ENCODE results near the gene TBX21.

TBX21 gene

DNA sequence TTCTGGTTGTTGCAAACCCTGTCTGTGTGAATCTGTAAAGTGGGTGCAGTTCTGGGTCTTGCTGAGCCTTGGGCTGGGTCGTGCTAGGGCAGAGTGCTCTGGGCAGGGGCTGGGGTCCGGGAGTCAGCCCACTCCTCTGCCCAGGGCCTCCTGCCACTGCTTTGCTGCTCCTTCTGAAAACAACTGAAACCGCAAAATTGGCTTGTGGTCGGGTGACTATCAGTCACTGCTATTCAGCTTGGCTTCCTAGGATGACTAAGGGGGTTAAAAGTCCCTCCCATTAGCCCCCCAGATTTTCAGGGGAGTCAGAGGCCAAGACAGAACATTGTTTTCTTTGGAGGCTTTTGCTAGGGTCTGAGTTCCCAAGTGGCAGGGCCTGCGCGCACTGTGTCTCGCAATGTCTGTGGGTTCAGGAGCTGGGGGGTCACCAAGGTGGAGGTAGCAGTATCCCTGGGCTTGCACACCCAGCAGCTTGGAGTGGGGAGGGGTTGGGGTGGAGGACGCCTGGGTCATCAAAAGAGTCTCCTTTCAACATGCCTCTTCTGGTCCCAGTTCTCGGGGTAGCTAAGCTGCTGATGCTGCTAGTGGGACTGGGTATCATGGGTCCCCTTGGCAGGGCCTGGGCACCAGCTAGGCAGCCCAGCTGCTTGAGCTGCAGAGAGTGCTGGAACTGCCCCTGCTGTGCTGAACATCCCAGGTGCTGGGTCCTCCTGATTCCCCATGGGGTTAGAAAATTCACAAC, 13.5 kb upstream of the TBX21 start:
- Histone ChIP-seq H3K9me2 (replicated peaks; ENCODE audit: insufficient read depth, low read length) (no peaks in the 10 kb centered on the region), H3K79me2 (ENCODE audit: insufficient read depth, low read length) (no peaks in the 10 kb centered on the region), H3K4me3 (ENCODE audit: insufficient read depth, low read length, poor library complexity, severe bottlenecking) (no peak overlapping the region), H3K9me3 (ENCODE audit: insufficient read depth, low read length) (no peaks in the 10 kb centered on the region), H3K9ac (ENCODE audit: low read length) (no peak overlapping the region), H4K20me1 (ENCODE audit: low read depth, low read length) (no peaks in the 10 kb centered on the region), H3K27ac (ENCODE audit: low read depth, low read length) (no peak overlapping the region), H3K27me3 (ENCODE audit: low read length) (no peaks in the 10 kb centered on the region), H3K4me2 (ENCODE audit: low read depth, low read length, poor library complexity, severe bottlenecking) (no peak overlapping the region), H3F3A (ENCODE audit: insufficient read depth) (no peaks in the 10 kb centered on the region), H2AFZ (ENCODE audit: low read depth, low read length, severe bottlenecking) (no peak overlapping the region), H3K36me3 (ENCODE audit: low read length) (no peaks in the 10 kb centered on the region)
- TF ChIP-seq, protein P1, sequence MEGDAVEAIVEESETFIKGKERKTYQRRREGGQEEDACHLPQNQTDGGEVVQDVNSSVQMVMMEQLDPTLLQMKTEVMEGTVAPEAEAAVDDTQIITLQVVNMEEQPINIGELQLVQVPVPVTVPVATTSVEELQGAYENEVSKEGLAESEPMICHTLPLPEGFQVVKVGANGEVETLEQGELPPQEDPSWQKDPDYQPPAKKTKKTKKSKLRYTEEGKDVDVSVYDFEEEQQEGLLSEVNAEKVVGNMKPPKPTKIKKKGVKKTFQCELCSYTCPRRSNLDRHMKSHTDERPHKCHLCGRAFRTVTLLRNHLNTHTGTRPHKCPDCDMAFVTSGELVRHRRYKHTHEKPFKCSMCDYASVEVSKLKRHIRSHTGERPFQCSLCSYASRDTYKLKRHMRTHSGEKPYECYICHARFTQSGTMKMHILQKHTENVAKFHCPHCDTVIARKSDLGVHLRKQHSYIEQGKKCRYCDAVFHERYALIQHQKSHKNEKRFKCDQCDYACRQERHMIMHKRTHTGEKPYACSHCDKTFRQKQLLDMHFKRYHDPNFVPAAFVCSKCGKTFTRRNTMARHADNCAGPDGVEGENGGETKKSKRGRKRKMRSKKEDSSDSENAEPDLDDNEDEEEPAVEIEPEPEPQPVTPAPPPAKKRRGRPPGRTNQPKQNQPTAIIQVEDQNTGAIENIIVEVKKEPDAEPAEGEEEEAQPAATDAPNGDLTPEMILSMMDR (IDR thresholded peaks at IDR 0.05; ENCODE audit: insufficient read depth, low read length, poor library complexity, severe bottlenecking) = no peak
- TF ChIP-seq EZH2phosphoT487 (conservative IDR thresholded peaks at IDR 0.05; ENCODE audit: low read length) = no peak

DNA sequence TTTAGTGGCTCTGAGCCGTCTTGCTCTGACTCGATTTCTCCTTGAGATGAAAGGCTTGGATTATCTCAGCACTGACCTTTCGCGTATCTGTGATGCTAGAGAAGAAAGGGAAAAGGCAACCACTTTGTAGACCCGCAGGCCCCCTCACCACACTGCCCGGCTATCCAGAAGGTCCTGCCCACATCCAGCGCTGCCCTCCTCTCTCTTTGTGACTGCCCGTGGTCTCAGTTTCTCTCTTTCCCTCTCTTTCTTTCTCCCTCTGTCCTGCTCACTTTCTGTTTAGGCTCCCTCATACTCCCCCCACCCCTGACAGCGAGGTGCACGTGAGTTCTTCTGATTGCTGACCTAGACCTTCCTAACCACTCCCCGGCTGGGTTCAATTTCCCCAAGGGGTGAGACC, 12.8 kb upstream of the TBX21 start:
- Histone ChIP-seq H3K9ac (ENCODE audit: low read length) (no peak overlapping the region), H3K4me2 (ENCODE audit: low read depth, low read length, poor library complexity, severe bottlenecking) (no peak overlapping the region), H3K9me2 (replicated peaks; ENCODE audit: insufficient read depth, low read length) (no peaks in the 10 kb centered on the region), H3K79me2 (ENCODE audit: insufficient read depth, low read length) (no peaks in the 10 kb centered on the region), H3K36me3 (ENCODE audit: low read length) (no peaks in the 10 kb centered on the region), H2AFZ (ENCODE audit: low read depth, low read length, severe bottlenecking) (no peak overlapping the region), H4K20me1 (ENCODE audit: low read depth, low read length) (no peaks in the 10 kb centered on the region), H3K27me3 (ENCODE audit: low read length) (no peaks in the 10 kb centered on the region), H3F3A (ENCODE audit: insufficient read depth) (no peaks in the 10 kb centered on the region), H3K4me3 (ENCODE audit: insufficient read depth, low read length, poor library complexity, severe bottlenecking) (no peak overlapping the region), H3K27ac (ENCODE audit: low read depth, low read length) (no peak overlapping the region), H3K9me3 (ENCODE audit: insufficient read depth, low read length) (no peaks in the 10 kb centered on the region)
- TF ChIP-seq EZH2phosphoT487 (conservative IDR thresholded peaks at IDR 0.05; ENCODE audit: low read length) = no peak
- TF ChIP-seq, protein P1 (IDR thresholded peaks at IDR 0.05; ENCODE audit: insufficient read depth, low read length, poor library complexity, severe bottlenecking) = no peak

DNA sequence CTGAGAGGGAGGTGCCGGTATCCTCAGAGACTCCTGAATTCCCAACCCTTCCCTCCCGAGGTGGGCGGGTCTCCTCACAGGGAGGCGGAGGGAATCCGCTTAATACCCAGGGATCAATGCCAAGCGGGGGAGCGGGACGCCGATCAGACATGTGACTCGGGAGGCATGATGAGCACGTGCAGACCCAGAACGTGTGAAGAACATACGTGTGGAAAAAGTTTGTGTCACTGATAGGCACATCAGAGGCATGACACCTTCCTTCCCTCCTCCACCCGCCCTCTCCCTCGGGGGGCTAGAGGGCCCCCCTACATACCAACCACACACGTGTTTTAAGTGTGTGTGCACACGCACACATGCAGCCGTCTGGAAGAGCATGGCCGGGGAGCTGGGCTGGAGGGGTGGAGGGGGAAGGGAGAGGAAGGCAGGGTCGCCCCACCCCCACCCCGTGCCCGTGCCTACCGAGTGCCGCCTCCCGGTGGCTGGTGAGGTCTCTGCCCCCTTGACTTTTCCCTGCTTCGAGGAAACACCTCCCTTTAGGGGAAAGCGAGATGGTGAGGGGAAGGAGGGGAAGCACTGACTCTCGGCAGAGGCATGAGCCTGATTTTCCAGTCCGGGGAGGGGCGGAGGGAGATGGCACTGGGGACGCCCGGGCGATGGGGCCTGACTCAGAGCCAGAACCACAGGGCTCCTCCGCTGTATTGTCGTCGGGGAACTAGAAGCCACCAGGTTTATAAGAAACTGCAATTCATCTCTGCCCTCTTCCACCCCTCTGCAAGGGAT, 12.1 kb upstream of the TBX21 start:
- Histone ChIP-seq H4K20me1 (ENCODE audit: low read depth, low read length) (no peaks in the 10 kb centered on the region), H2AFZ (ENCODE audit: low read depth, low read length, severe bottlenecking) (no peak overlapping the region)

More for the DNA sequence above, 12.1 kb upstream of the TBX21 start:
- H3K9me3 ChIP-seq (ENCODE audit: insufficient read depth, low read length) = no peaks in the 10 kb centered on the region
- TF ChIP-seq, protein P1 (IDR thresholded peaks at IDR 0.05; ENCODE audit: insufficient read depth, low read length, poor library complexity, severe bottlenecking) = no peak
- no peak for TF ChIP-seq EZH2phosphoT487 (conservative IDR thresholded peaks at IDR 0.05; ENCODE audit: low read length)
- H3K79me2 ChIP-seq (ENCODE audit: insufficient read depth, low read length) = no peaks in the 10 kb centered on the region
- no peak overlapping the region for H3K4me3 ChIP-seq (ENCODE audit: insufficient read depth, low read length, poor library complexity, severe bottlenecking)
- H3K36me3 ChIP-seq (ENCODE audit: low read length) = no peaks in the 10 kb centered on the region
- H3K27me3 ChIP-seq (ENCODE audit: low read length) = no peaks in the 10 kb centered on the region
- no peak overlapping the region for H3K27ac ChIP-seq (ENCODE audit: low read depth, low read length)
- no peaks in the 10 kb centered on the region for H3F3A ChIP-seq (ENCODE audit: insufficient read depth)
- H3K9ac ChIP-seq (ENCODE audit: low read length) = no peak overlapping the region
- no peak overlapping the region for H3K4me2 ChIP-seq (ENCODE audit: low read depth, low read length, poor library complexity, severe bottlenecking)
- no peaks in the 10 kb centered on the region for H3K9me2 ChIP-seq (replicated peaks; ENCODE audit: insufficient read depth, low read length)

All from SU-DHL-6 (cell line).